Measurements from ENCODE around the gene ANKH.

DNA sequence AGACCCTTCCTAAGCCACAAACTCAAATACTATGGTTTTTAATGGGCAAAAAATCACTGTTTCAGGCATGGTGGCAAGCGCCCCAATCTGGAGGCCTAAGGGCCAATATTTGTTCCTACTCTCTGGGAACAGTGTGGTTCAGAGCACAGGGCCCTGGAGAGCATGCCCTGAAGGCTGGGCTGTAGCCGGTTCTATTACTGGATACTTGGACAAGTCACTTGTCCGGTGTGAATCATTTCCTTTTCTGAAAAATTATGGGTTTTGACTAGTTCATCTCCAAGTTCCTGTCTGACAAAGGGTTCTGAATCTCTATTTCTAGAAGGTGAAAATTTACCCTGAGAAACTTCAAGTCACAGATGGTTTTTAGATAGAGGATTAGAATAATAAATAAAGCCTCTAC lies 132.0 kb downstream of the ANKH start:
- TF ChIP-seq RFX5 (IDR thresholded peaks at IDR 0.05) (no peak), SMC3 (IDR thresholded peaks at IDR 0.05) (no peak)
